Hepatocyte (in vitro differentiated cells): ENCODE results near the gene PIK3CA.

ENCODE experiments used
- EZH2 ChIP-seq: fragments of 200-600 bp; sonication (generic); IDR thresholded peaks from 2 replicates; pipeline ENCODE4 v1.6.1; 2016; ENCODE audit warnings: antibody characterized with exemption, mild to moderate bottlenecking, borderline replicate concordance
- EZH2phosphoT487 ChIP-seq: fragments of 200-600 bp; sonication (generic); IDR thresholded peaks from one replicate; pipeline ENCODE4 v1.6.1; 2018; ENCODE audit warnings: antibody characterized with exemption, mild to moderate bottlenecking, low read depth, moderate library complexity; ENCODE audit not compliant: unreplicated experiment, severe bottlenecking
- TF ChIP-seq, protein P1 (sequence below): fragments of 200-600 bp; sonication (generic); IDR thresholded peaks from 2 replicates; pipeline ENCODE4 v1.5.1; 2016; ENCODE audit warnings: antibody characterized with exemption, mild to moderate bottlenecking; ENCODE audit not compliant: poor library complexity

DNA sequence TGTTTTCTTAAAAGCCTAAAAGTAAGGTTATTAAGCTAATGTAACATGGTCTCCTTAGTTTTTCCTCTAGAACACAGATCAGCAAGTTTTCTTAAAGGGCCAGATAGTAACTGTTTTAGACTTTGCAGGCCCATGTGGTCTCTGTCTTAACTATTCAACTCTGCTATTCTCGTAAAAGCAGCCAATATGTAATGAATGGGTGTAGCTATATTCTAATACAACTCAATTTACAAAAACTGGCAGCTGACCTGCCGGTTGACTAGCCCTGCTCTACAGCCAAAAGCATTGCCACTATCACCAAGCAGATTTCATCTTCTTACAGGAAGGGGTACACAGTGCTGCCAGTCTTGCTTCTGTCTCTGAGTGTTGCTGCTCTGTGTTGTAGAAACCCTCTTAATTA lies 75.4 kb downstream of the PIK3CA start:
- TF ChIP-seq, protein P1, sequence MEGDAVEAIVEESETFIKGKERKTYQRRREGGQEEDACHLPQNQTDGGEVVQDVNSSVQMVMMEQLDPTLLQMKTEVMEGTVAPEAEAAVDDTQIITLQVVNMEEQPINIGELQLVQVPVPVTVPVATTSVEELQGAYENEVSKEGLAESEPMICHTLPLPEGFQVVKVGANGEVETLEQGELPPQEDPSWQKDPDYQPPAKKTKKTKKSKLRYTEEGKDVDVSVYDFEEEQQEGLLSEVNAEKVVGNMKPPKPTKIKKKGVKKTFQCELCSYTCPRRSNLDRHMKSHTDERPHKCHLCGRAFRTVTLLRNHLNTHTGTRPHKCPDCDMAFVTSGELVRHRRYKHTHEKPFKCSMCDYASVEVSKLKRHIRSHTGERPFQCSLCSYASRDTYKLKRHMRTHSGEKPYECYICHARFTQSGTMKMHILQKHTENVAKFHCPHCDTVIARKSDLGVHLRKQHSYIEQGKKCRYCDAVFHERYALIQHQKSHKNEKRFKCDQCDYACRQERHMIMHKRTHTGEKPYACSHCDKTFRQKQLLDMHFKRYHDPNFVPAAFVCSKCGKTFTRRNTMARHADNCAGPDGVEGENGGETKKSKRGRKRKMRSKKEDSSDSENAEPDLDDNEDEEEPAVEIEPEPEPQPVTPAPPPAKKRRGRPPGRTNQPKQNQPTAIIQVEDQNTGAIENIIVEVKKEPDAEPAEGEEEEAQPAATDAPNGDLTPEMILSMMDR = no peak
- TF ChIP-seq EZH2 (no peak), EZH2phosphoT487 (no peak)
